EH (cell line): ENCODE results near the gene C5orf34.
"Not testable (repeated sequence)": the region's sequence is repeated elsewhere in the genome, so short reads cannot be mapped to it uniquely, and the experiment has no call there.

Experiments
- DNase-seq: peaks from one replicate; pipeline ENCODE4 v3.0.0-alpha.2; 2015; ENCODE audit warnings: low read depth

Gene C5orf34

GRCh38 chr5:43514816-43515677, at the start of gene C5orf34:
Gene C5orf34 (minus strand): TSS chr5:43515148. CDS start chr5:43509339, 5,809 bp downstream.
- peak; percentile 97 for DNase-seq

GRCh38 chr5:43564289-43564850, 49.4 kb upstream of the C5orf34 start:
- DNase-seq: no peak

GRCh38 chr5:43563321-43563720, 48.4 kb upstream of the C5orf34 start:
- no peak for DNase-seq

- no peak for DNase-seq
Measured at GRCh38 chr5:43561356-43561755, 46.4 kb upstream of the C5orf34 start.

- peak; percentile 93 for DNase-seq
Measured at GRCh38 chr5:43560128-43560527, 45.2 kb upstream of the C5orf34 start.

GRCh38 chr5:43556857-43557542, 42.1 kb upstream of the C5orf34 start, which contains the start of gene PAIP1:
Gene PAIP1 (minus strand): TSS chr5:43557077. CDS start chr5:43556846, 231 bp downstream.
- DNase-seq: peak; percentile 89

GRCh38 chr5:43556607-43556856, 41.6 kb upstream of the C5orf34 start:
- DNase-seq: not testable (repeated sequence)

- DNase-seq: peak; percentile 46
Measured at GRCh38 chr5:43555895-43556606, 41.1 kb upstream of the C5orf34 start.

- DNase-seq: no peak
Measured at GRCh38 chr5:43554497-43554896, 39.5 kb upstream of the C5orf34 start.

GRCh38 chr5:43553381-43553780, 38.4 kb upstream of the C5orf34 start:
- DNase-seq: peak; percentile 22

GRCh38 chr5:43551731-43552130, 36.8 kb upstream of the C5orf34 start:
- no peak for DNase-seq

- DNase-seq: not testable (repeated sequence)
Measured at GRCh38 chr5:43549272-43549671, 34.3 kb upstream of the C5orf34 start.

GRCh38 chr5:43548358-43548757, 33.4 kb upstream of the C5orf34 start:
- no peak for DNase-seq

- no peak for DNase-seq
Measured at GRCh38 chr5:43547532-43547931, 32.6 kb upstream of the C5orf34 start.

- DNase-seq: peak; percentile 39
Measured at GRCh38 chr5:43543434-43543833, 28.5 kb upstream of the C5orf34 start.

- DNase-seq: no peak
Measured at GRCh38 chr5:43540746-43541145, 25.8 kb upstream of the C5orf34 start.

GRCh38 chr5:43536972-43537371, 22.0 kb upstream of the C5orf34 start:
- DNase-seq: no peak

GRCh38 chr5:43533646-43534045, 18.7 kb upstream of the C5orf34 start:
- no peak for DNase-seq

GRCh38 chr5:43530648-43531047, 15.7 kb upstream of the C5orf34 start:
- DNase-seq: no peak

GRCh38 chr5:43523662-43524072, 8.7 kb upstream of the C5orf34 start:
- DNase-seq: peak; percentile 23

- no peak for DNase-seq
Measured at GRCh38 chr5:43520615-43521014, 5.7 kb upstream of the C5orf34 start.

GRCh38 chr5:43515678-43516048, 715 bp upstream of the C5orf34 start:
- DNase-seq: no peak

- DNase-seq: peak; percentile 81
Measured at GRCh38 chr5:43514471-43514815, 505 bp downstream of the C5orf34 start.
